Measurements from ENCODE around the gene PTCD1.

DNA sequence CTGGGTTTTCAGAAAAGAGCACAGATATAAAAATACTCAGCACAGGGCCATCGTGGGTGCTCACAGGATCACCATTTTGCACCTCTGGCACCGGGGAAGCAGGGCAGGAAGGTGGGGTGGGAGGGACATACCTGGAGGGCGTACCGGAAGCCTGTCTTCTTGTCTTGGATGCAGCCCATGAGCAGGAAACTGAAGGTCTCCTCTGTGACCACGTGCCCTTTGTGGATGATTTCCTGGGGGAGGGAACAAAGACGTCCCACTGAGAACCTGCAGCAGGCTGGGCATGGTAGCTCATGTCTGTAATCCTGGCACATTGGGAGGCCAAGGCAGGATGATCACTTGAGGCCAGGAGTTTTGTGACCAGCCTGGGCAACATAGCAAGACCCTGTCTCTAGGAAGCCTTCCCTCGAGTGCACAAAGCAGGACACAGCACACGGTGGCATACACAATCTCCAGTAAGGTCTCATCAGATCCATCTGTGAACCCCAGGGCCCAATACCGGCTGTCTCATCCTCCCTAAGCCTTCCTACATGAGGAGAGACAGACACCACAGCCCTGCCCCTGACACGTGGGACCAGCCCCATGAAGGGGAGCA lies 9.5 kb downstream of the PTCD1 start:
- TF ChIP-seq, protein P1, sequence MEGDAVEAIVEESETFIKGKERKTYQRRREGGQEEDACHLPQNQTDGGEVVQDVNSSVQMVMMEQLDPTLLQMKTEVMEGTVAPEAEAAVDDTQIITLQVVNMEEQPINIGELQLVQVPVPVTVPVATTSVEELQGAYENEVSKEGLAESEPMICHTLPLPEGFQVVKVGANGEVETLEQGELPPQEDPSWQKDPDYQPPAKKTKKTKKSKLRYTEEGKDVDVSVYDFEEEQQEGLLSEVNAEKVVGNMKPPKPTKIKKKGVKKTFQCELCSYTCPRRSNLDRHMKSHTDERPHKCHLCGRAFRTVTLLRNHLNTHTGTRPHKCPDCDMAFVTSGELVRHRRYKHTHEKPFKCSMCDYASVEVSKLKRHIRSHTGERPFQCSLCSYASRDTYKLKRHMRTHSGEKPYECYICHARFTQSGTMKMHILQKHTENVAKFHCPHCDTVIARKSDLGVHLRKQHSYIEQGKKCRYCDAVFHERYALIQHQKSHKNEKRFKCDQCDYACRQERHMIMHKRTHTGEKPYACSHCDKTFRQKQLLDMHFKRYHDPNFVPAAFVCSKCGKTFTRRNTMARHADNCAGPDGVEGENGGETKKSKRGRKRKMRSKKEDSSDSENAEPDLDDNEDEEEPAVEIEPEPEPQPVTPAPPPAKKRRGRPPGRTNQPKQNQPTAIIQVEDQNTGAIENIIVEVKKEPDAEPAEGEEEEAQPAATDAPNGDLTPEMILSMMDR (conservative IDR thresholded peaks at IDR 0.05 in 1 of 2, IDR thresholded peaks at IDR 0.05 in 1 of 2; ENCODE audit: low read depth in 1 of 2, low read length in 2 of 2), result no peak
- TF ChIP-seq EZH2 (IDR thresholded peaks at IDR 0.05; ENCODE audit: low read length, missing control alignments), result no peak

Measured in fibroblast of lung (primary cell).